ENCODE results near the gene KCNMB1.

KCNMB1 gene

GRCh38 chr5:170327168-170327567, 62.0 kb downstream of the KCNMB1 start:
- ATAC-seq, result no peak
- no peak for DNase-seq (ENCODE audit: low spot score in 2 of 2)
- Mint-ChIP-seq H3K36me3 (peaks cover 11% of the 10 kb centered on the region), H3K9me3 (no peaks in the 10 kb centered on the region), H3K4me3 (no peak overlapping the region), H3K27ac (no peak overlapping the region), H3K4me1 (no peaks in the 10 kb centered on the region)
